ENCODE data around the gene SPATA33.

DNA sequence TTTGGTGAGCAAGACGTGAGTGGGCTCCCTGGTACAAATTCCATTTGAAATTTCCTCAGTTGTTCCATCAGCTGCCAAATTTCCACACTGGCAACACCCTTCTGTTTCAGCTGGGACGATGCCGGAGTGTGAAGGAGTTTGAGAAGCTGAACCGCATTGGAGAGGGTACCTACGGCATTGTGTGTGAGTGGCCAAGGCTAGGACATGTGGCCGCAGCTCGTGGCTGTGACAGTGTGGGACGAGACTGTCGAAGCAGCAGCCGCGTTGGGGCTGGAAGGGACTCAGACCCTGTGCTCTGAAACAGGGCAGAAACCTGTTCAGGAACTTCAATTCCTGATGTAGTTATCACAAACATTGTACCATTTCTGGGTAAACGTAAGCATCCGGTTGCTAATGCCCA is 31.5 kb downstream of the SPATA33 start:
- TF ChIP-seq, protein P1, sequence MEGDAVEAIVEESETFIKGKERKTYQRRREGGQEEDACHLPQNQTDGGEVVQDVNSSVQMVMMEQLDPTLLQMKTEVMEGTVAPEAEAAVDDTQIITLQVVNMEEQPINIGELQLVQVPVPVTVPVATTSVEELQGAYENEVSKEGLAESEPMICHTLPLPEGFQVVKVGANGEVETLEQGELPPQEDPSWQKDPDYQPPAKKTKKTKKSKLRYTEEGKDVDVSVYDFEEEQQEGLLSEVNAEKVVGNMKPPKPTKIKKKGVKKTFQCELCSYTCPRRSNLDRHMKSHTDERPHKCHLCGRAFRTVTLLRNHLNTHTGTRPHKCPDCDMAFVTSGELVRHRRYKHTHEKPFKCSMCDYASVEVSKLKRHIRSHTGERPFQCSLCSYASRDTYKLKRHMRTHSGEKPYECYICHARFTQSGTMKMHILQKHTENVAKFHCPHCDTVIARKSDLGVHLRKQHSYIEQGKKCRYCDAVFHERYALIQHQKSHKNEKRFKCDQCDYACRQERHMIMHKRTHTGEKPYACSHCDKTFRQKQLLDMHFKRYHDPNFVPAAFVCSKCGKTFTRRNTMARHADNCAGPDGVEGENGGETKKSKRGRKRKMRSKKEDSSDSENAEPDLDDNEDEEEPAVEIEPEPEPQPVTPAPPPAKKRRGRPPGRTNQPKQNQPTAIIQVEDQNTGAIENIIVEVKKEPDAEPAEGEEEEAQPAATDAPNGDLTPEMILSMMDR (IDR thresholded peaks at IDR 0.05; ENCODE audit: low read depth, low read length): no peak
- no peak for TF ChIP-seq POLR2A (IDR thresholded peaks at IDR 0.05; ENCODE audit: extremely low read depth, insufficient read length)
- no peak for TF ChIP-seq MYC (IDR thresholded peaks at IDR 0.05; ENCODE audit: low read depth, low read length)

Measured in NB4 (cell line).